ENCODE data around the gene OPCML.

OPCML gene

DNA sequence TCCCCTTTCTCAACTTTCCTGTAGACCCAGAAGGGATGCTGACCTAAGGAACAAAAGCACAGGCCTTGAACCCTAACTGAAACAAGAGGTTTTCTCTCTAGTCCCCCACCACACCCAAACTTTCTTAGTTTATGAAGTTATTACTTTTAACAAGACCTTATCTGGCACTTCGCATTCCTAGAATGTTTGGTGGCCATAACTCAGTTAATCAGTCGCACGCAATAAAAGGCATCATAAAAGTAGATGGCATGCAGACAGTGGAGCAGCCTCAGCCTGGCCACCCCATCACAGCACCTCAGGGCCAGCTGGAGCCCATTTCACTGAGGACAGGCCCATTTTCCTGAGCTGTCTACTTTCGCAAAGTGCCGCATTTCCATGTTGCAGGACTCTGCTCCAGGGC lies 301.9 kb downstream of the OPCML start:
- Mint-ChIP-seq H3K4me3 (no peak overlapping the region), H3K9me3 (peaks cover 32% of the 10 kb centered on the region), H3K36me3 (ENCODE audit: low read depth) (no peaks in the 10 kb centered on the region), H3K27ac (no peak overlapping the region), H3K27me3 (ENCODE audit: low read depth, poor library complexity) (peaks cover 53% of the 10 kb centered on the region), H3K4me1 (peaks cover 50% of the 10 kb centered on the region)
- DNase-seq, result no peak
- TF ChIP-seq, protein P1, sequence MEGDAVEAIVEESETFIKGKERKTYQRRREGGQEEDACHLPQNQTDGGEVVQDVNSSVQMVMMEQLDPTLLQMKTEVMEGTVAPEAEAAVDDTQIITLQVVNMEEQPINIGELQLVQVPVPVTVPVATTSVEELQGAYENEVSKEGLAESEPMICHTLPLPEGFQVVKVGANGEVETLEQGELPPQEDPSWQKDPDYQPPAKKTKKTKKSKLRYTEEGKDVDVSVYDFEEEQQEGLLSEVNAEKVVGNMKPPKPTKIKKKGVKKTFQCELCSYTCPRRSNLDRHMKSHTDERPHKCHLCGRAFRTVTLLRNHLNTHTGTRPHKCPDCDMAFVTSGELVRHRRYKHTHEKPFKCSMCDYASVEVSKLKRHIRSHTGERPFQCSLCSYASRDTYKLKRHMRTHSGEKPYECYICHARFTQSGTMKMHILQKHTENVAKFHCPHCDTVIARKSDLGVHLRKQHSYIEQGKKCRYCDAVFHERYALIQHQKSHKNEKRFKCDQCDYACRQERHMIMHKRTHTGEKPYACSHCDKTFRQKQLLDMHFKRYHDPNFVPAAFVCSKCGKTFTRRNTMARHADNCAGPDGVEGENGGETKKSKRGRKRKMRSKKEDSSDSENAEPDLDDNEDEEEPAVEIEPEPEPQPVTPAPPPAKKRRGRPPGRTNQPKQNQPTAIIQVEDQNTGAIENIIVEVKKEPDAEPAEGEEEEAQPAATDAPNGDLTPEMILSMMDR (IDR thresholded peaks at IDR 0.05), result no peak

DNA sequence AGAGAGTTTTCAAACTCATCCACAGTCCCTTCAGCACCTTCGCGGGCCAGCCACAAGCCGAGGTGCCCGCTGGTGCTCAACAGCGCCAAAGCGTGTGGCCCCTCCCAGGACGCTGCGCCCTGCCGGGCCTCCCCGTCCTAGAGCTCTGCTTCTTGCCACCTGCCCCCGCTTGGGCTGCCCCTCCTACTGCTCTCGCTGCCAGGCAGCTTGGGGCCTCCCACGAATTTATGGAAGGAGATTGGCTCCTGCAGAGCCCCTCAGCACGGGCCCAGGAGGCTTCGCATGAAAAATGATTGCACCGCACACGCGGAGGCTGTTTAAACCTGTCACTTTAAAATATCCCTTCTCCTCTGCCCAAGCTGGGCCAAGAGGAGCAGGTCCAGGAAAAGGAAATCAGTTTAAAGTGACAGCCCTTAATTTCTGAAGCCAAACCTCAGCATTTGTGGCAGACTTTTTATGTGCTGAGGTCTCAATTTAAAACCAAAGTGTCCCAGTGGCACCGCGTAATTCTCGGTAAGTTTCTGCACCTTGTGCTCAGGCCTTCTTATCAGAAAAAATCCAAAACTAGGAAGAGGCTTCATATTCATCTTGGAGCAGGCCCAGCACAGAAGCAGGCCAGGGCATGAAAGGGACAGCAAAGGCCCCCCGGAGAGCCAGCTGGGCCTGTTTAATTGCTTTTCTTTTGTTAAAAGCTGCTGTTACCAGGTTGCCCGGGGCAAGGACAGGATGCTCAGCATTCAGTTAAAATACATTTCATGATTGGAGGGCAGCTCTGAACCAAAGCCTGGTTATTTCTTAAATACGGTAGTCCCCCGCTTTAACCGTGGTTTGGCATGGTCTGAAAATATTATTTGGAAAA lies 303.6 kb downstream of the OPCML start:
- peak; percentile 54 for DNase-seq
- peaks cover 21% of the 10 kb centered on the region for H3K9me3 Mint-ChIP-seq

DNA sequence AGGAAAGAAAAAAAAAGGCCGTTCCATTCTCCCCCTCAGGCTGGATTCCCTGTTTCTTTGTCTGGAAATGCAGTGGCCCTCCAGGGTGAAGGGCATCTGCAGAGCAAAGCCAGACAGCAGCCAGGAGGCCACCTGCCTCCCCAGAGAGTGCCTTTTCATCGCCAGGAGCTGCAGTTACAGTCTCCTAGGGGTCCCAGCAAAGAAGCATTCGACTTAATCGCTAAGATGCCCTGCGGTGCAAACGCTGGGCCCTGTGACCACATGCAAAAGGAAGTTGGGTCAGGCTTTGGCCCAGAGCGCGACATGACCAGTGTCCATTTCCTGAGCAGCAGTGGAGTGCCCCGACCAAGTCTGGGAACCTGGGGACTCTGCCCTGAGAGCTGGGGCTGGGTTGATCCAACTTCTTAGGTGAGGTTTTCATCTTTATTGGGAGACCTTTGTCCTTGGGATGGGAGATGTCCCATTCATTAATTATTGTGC lies 304.6 kb downstream of the OPCML start:
- Mint-ChIP-seq H3K4me3 (no peak overlapping the region), H3K27me3 (ENCODE audit: low read depth, poor library complexity) (peaks cover 55% of the 10 kb centered on the region), H3K27ac (no peak overlapping the region), H3K4me1 (peaks cover 48% of the 10 kb centered on the region), H3K9me3 (peaks cover 11% of the 10 kb centered on the region), H3K36me3 (ENCODE audit: low read depth) (no peaks in the 10 kb centered on the region)
- TF ChIP-seq, protein P1 (IDR thresholded peaks at IDR 0.05), result no peak
- DNase-seq, result no peak

More for the DNA sequence above, 303.6 kb downstream of the OPCML start:
- no peak overlapping the region for H3K27ac Mint-ChIP-seq
- no peaks in the 10 kb centered on the region for H3K36me3 Mint-ChIP-seq (ENCODE audit: low read depth)
- peaks cover 44% of the 10 kb centered on the region for H3K4me1 Mint-ChIP-seq
- TF ChIP-seq, protein P1 (IDR thresholded peaks at IDR 0.05), result no peak
- H3K27me3 Mint-ChIP-seq (ENCODE audit: low read depth, poor library complexity), result peaks cover 53% of the 10 kb centered on the region
- H3K4me3 Mint-ChIP-seq, result peak overlapping the region; percentile 42

DNA sequence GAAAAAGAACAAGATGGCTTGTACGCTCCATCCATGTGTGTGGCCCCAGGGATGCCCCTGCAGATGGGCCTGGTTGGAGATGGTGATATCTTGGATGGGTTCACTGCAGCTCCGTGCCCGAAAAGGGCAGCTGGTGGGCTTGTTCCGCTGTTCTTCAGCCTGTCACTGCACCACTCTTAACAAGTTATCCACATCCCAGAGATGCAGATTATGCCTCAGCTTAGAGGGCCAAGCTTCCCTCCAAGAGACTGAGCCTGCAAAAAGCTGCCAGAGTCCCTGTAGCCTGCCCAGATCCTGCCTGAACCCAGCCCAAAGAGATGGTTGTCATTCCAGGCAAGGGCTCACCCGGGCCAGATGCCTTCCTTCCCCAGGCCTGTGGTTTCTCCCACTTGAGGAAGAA lies 308.0 kb downstream of the OPCML start:
- peaks cover 30% of the 10 kb centered on the region for H3K4me1 Mint-ChIP-seq

DNA sequence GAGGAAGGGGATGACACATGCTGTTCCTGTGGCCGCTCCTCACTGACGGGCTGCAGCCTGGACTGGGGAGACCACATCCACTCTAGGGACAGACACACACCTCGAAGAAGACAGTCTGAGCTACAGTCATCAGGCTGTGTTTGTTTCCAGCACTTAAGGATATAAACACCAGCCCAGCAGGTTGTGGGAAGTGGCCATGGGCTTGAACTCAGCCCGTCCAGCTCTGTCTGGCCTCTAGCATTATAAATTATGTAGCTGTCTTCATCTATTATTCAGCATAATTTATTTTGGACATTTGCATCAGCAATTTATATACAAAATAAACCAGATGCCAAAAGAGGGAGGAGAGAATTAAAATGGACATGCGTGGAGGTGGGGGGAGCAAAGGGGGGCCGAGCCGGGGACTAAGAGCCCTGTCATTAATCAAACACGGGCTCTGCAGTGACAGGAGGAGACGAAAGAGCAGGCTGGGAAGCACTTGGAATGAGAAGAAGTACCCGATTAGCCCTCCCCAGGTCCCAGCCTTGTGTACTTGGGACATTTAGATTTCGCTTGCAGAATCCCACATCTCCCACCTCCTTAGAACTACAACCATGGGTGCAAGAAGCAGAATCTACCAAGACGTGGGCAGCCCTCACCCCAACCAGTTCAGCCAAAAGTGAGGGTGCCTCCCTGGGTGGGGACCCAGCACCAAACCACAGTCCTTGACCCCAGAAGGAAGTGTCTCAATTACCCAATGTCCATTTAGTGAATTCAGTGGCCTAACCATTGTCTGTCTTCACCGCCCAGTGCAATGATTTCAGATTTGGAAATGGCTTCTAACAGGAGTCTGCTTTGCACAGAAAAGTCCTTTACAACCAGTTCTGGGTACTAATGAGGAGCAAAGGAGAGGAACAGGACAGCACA lies 309.6 kb downstream of the OPCML start:
- Mint-ChIP-seq H3K27me3 (ENCODE audit: low read depth, poor library complexity) (peaks cover 25% of the 10 kb centered on the region), H3K4me1 (peaks cover 14% of the 10 kb centered on the region), H3K4me3 (no peak overlapping the region), H3K9me3 (no peaks in the 10 kb centered on the region), H3K27ac (no peak overlapping the region), H3K36me3 (ENCODE audit: low read depth) (no peaks in the 10 kb centered on the region)
- TF ChIP-seq, protein P1 (IDR thresholded peaks at IDR 0.05), result no peak
- DNase-seq, result no peak

More for the DNA sequence above, 308.0 kb downstream of the OPCML start:
- TF ChIP-seq, protein P1 (IDR thresholded peaks at IDR 0.05), result no peak
- Mint-ChIP-seq H3K4me3 (no peak overlapping the region), H3K27me3 (ENCODE audit: low read depth, poor library complexity) (peaks cover 34% of the 10 kb centered on the region), H3K27ac (no peak overlapping the region), H3K9me3 (no peaks in the 10 kb centered on the region), H3K36me3 (ENCODE audit: low read depth) (no peaks in the 10 kb centered on the region)
- no peak for DNase-seq

All from nephron progenitor cell (in vitro differentiated cells).